CD4-positive, alpha-beta T cell treated with Interleukin-17A for 1 hour (primary cell): ENCODE data around the gene MIDN.

ENCODE experiments used
- DNase-seq: peaks from one replicate; pipeline ENCODE4 v3.0.0-alpha.2; 2020

The MIDN gene

DNA sequence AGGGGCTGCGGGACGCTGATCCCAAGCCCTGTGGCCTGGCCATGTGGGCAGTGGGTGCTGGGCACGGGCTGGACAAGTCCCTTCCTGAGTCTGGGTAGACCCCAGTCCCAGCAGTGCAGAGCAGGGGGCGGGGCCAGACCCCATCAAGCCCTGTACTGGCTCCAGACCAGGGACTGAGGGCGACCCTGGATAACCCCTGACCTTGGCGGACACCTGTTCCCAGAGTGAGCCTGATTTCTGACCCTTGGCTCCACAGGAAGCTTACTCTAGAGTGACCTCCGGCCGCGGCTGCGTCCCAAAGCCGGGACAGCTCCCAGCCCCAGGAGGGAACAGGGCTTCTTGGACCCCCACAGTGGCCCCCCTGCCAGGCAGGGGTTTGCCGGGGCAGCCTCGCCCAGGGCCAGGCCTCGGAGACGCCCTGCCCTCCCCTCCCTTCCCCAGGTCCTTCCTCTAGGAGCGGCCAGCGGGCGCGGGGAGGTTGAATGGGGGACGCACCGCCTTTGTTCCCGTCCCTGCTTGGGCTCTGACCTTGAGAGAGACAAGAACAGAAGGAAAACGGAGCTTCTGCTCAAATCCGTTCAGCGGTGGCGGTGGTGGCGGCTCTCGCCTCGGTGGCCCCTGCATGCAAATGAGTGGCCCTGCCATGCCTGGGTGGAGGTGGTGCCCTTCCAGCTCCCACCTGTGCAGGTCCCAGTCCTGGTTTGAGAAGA is 35.0 kb downstream of the MIDN start:
- DNase-seq, result no peak

DNA sequence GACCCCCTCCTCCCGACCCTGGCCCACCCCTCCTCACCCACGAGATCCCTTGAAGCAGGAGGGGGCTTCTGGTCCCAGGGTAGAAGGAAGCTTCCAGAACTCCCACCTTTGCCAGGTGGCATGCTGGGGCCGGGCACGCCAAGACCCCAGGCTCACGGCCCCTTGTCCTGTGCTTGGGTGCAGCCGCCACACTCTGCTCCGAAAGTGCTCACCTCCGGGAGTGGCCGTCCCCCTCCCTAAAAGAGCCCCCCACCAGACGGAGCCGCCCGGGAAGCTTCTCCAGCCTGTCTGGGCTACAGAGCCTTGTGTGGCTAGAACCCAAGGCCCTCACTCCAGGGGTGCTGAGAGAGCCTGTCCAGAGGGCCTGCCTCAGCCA is 35.5 kb downstream of the MIDN start:
- DNase-seq, result no peak

DNA sequence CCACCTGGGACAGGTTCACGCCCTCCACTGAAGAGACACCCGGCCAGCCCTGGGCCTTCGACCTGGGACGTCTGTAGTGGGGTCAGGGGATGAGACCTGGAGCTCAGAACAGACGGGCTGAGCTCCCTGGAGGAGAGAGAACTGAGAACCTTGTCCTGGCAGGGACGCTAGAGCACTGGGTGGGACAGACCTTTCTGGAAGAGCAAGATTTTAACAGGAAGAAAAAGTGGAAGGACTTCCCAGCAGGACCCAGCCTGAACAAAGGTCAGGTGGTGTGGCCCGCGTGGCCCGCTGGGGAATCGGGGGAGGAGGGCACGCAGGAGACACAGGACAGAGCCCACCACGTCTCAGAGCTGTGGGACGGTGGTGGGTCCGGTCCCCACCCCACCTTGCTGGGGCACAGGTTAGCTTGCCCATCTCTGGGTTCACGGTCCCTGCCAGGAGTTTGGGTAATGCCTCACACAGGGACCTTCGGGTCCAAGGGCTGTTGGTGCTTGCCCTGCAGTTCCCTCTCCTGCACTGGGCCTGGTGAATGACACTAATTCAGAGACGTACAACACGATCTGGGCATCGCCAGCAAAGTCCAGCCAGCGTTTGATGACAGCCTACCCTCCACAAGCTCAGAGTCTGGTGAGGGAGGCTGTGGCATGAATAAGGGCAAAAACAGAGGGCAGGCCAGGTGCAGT is 36.1 kb downstream of the MIDN start:
- no peak for DNase-seq

- DNase-seq, result no peak
These were observed 36.8 kb downstream of the MIDN start for GRCh38 chr19:1284979-1285736.

DNA sequence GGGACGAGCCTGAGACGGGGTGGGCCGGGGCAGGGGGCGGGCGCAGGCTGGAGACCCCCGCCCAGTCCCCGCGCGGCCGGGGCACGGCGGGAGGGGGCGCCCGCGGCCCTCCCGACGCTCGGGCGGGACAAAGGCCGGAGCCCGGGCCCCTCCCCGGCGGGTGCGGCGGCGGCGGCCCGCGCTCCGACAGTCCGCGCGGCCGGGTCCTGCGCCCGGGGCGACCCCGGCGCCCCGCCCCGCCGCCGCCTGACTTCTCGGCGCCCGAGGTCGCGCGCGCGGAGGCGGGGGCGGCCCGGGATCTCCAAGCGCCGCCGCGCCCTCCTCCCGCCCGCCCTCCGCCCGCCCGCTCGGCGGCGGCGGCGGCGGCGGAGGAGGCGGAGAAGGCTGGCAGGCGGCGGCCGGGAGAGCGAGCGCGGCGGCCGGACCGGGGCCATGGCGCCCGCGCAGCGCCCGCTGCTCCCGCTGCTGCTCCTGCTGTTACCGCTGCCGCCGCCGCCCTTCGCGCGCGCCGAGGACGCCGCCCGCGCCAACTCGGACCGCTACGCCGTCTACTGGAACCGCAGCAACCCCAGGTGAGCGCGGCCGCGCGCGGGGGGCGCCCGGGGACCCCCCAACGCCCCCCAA is 37.5 kb downstream of the MIDN start, which contains the start of gene EFNA2:
TSS of gene EFNA2 (plus strand) at position 137 of the 624 bp plus-strand sequence. CDS start at position 433, 296 bp downstream.
- DNase-seq, result no peak

DNA sequence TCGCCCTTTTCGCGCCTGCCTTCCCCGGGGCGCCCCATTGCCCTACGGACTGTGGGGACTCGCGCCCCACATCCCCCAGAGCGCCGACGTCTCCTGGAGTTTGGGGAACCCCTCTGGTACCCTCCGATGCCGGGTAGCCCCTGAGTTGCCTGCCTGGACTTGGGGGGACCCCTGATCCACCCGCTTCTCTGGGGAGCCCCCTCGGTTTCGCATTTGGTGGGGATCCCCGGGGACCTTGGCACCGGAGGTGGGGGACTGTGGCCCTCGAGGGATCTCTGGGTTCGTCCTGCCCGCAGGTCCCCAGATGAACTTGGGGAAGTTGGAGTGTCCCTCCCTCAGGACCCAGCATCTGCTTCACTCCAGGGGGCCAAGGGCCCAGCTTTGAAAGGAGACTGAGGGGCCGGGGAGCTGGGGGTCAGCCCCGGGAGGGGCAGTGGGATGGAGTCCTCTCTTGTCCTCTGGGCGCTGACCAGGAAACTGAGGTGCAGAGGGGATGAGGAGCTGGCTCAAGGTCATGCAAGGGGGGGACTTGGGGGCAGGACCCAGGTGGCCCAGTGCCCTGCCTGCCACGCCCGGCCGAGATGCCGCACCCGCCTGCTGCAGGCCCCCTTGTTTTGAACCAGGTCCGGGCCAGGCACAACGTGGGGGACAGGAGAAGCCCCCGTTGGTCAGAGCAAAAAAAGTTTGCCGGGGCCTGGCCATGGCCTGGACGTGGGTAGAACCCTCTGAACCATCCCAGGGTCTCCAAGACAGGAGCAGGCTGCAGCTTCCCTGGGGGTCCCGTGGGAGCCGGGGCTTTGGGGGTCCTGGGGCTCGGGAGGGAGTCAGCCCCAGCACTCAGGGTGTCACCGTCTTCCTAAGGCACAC is 38.3 kb downstream of the MIDN start:
- DNase-seq, result no peak

DNA sequence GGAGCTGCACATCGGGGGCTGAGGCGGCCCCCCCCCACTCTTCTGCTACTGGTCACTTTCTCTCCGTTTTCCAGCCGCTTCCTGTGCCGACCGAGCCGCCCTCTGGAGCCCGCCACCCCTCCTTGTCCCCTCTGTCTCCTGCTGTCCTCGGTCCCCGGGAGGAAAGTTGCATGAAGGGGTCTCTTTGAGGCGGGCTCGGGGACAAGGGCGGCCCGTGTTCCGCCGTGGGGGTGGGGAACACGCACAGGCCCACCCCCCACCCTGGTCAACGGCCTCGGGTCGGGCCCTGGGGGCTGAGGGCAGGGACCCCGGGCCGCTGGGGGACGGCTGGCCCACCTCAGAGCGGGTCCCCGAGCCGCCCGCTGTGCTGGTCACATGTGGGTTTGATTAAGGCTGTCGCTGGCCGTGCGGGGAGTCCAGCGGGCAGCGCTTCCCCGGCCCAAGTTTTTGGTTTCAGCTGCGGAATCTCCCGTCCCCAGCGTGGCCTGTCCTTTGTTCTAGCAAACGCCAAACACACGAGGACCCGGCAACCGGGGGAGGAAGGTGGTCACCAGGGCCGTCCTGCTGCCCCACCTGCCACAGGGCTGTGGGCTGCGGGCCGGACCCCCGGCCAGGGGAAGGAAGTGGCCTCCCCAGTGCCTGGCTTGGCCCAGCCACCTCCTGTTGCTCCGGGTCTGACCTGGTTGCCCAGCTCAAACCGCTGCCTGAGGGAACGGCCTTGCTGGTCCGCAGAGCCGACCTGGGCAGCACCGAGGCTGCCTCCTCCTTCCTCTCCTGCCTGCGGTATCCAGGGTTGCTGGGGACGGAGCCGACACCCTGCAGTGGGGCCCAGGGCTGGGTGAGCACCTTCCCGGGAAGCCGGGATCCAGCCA is 39.2 kb downstream of the MIDN start:
- DNase-seq, result no peak

- no peak for DNase-seq
These were observed 39.8 kb downstream of the MIDN start for GRCh38 chr19:1288226-1288612.

DNA sequence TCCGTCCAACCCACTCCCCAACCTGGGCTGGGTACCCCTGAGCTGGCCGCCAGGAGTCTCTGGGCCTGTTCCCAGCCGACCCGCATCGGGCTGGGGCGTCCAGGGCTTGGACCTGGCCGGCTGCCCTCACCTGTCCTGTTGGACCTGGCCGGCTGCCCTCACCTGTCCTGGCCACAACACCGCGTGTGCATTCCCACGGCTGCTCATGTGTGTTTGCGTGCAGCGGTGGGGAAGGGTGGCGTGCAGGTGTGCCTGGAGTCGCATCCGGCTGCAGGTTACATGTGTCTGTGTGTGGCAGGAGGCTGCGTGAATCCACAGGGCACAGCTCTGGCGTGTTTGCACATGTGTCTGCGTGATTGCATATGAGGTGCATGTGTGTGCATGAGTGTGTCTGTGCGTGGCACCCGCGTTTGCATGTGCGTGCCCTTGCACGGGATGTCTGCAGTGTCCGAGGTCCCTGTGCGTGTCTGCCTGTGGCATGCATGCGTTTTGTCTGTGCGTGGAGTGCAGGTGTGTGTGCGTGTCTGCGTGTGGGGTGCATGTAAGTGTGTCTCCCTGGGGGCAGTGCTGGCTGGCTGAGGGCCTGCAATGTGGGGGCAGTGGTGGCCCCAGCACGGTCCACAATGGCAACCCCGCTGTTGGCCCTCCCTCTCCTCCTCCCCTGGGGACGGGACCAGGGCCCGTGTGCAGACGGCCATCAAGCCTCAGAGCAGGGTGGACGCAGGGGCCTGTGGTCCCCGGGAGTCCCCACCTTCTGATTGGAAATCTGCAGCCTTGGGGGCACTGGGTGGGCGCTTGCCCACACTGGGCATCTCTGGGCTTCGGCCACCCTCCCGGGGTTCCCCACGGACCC is 40.7 kb downstream of the MIDN start:
- no peak for DNase-seq

DNA sequence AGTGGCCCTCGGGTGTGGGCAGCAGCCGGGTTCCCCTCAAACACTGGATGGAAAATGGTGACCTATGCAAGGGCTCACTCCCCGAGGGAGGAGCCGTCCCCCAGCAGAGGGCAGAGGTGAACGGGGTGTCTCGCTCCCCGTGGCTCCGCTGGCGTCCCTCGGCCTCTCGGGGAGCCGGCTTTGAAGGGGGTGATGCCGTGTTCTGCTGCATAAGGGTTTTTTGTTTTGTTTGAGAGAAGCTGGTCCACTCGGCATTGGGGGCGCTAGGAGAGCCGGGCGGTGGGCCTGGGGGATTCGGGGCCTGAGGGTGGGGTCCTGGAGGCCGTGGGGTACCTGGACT is 41.3 kb downstream of the MIDN start:
- DNase-seq, result no peak

DNA sequence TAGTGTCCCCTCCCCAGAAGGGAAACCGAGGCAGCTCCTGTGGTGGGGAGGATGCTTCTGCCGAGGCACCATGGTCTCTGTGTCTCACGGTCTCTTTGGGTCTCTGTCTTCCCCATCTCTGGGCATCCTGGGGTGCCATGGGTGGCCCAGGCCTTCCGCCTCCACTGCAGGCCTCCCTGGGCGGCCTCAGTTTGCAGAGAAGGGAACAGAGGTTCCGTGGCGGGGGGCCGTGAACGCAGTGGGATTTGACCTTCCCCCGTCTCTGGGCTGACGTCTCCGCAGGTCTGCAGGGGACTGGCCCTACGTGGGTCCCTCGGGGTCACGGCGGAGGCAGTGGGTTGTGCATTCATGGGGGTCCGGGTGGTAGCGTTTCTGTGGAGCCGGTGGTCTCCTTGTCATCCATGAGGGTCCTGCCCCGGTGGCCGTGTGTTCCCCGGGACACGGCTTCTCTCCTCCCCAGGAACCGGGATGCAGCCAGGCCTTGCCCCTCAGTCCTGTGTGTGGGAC is 41.9 kb downstream of the MIDN start:
- no peak for DNase-seq

GRCh38 chr19:1290703-1291651 is 42.6 kb downstream of the MIDN start:
- DNase-seq, result no peak

DNA sequence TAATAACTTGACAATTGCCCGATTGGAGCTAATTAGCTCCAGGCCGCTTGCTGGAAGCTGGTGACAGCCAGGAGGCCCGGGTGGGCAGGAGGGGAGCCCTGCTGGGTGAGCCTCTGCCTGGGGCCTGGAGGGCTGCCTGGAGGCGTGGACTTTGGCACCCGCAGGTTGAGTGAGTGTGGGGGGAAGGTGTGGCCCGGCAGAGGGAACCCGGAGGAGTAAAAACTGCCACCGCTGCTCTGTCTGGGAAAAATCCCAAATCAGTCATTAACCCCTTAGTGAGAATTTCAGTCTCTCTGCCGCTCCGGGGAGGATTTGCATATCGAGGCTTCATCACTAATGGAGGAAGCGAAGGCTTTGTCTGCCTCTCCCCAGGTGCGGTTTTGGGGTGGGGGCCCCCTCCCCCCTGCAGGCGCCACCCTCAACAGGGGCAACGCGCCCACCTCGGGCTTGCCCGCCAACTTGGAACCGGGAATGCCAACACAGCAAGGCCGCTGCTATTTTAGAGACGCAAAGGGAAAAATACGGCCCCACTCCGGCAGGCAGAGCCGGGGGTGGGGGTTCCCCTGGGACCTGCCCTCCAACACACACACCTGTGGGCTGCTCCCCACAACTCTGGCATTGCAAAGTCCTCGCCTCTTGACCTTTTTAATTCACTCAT is 43.5 kb downstream of the MIDN start:
- no peak for DNase-seq

GRCh38 chr19:1292419-1293151 is 44.2 kb downstream of the MIDN start:
- DNase-seq, result no peak

DNA sequence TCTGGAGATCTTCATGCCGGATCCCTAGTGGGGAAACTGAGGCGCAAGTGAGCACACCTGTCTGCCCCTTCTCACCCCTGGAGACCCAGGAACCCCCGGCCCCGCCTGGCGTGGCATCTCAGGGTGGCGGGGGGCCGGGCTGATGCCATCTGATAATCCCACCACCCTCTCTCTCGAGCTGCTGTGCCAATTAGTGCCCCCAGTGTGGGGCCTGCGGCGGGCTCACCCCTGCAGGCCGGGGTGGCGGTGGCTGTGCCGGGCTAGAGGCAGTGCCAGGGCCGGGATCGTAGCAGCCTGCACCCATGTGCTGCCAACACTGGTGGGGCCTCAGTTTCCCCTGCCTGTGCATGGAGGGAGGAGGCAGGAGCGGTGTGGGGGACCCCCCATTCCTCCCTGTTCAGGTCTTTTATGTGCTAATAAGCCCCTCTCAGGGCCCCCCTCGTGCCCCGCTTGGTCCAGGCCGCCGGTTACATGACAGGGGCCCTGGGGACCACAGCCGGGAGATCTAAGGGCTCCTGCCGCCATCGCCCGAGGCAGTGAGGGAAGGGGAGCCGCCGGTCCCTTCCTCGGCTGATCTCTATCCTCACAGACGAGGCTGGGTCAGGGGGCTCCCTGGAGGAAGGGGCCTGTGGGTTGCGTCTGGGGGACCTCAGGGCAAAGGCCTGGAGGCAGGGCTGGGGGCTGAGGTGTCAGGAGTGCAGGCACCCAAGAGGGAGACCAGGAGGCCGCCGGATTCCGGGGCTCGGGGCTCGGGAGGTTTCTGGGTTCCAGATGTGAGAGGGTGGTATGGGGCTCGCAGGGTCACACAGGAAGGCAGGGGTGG is 45.6 kb downstream of the MIDN start:
- DNase-seq, result no peak

DNA sequence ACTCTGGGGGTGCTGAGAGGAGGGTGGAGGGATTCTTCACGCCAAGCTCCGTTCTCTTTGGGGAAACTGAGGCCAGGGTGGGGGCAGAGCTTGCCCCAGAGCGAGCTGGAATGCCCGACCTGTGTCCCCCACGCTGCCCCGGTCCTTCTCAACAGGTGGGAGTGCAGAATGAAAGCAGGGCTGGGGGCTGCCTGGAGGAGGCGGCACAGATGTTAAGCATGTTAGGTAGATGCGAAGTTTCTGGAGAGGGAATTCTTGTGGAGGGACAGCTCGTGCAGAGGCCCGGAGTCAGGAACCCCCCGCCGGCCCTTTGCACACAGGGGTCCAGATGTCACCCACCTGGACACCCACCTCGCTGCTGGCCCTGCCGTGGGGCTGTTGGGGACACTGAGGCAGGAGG is 46.3 kb downstream of the MIDN start:
- no peak for DNase-seq
